ENCODE data around the gene SLC35D3.

SLC35D3 gene

DNA sequence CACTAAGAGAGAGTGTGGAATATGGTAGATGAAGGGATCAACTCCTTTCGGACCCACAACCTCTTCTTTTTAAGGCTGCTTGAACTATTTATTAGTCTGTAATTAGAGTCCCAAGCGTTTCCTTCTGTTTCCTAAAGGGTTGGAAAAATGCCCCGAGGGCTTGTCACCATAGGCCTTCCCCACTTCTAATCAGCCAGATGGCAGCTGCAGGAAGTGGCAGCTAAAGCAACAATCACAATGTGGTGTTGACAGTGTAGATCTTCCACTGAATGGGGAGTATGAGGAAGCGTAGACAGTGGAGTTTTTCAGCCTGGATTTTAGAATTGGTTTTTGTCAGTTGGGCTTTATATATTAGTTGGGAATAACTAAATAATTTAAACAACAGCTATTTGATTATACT, 40.6 kb downstream of the SLC35D3 start:
- no peak for DNase-seq (ENCODE audit: low read depth)
- H3K4me3 ChIP-seq (ENCODE audit: control insufficient read depth, low read depth, low read length) = no peak overlapping the region
- TF ChIP-seq, protein P1, sequence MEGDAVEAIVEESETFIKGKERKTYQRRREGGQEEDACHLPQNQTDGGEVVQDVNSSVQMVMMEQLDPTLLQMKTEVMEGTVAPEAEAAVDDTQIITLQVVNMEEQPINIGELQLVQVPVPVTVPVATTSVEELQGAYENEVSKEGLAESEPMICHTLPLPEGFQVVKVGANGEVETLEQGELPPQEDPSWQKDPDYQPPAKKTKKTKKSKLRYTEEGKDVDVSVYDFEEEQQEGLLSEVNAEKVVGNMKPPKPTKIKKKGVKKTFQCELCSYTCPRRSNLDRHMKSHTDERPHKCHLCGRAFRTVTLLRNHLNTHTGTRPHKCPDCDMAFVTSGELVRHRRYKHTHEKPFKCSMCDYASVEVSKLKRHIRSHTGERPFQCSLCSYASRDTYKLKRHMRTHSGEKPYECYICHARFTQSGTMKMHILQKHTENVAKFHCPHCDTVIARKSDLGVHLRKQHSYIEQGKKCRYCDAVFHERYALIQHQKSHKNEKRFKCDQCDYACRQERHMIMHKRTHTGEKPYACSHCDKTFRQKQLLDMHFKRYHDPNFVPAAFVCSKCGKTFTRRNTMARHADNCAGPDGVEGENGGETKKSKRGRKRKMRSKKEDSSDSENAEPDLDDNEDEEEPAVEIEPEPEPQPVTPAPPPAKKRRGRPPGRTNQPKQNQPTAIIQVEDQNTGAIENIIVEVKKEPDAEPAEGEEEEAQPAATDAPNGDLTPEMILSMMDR (IDR thresholded peaks at IDR 0.05; ENCODE audit: control insufficient read depth, insufficient read depth, low read depth, low read length, missing control alignments) = no peak

DNA sequence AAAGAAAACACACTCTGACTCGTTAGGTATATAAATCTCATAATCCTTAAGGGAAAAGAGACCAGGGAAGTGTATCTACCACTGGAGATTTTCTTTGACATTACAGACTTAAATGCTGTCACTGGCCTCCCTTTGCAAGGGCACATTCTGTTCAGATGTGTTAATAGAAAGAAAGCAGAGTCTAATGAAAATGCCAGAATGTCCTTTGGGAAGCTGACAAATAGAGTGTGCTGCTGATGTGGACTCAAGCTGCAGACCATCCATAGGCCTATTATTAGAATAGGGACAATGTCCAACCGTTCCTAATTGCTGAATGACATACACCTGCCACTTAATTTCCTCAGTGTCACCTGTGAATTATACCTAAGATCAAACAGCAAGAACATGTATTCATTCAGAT, 41.2 kb downstream of the SLC35D3 start:
- no peak for DNase-seq (ENCODE audit: low read depth)
- TF ChIP-seq, protein P1 (IDR thresholded peaks at IDR 0.05; ENCODE audit: control insufficient read depth, insufficient read depth, low read depth, low read length, missing control alignments) = no peak
- no peak overlapping the region for H3K4me3 ChIP-seq (ENCODE audit: control insufficient read depth, low read depth, low read length)

- H3K4me3 ChIP-seq (ENCODE audit: control insufficient read depth, low read depth, low read length) = no peak overlapping the region
- no peak for DNase-seq (ENCODE audit: low read depth)
- TF ChIP-seq, protein P1 (IDR thresholded peaks at IDR 0.05; ENCODE audit: control insufficient read depth, insufficient read depth, low read depth, low read length, missing control alignments) = no peak
Measured at GRCh38 chr6:136964398-136964797, 42.3 kb downstream of the SLC35D3 start.

DNA sequence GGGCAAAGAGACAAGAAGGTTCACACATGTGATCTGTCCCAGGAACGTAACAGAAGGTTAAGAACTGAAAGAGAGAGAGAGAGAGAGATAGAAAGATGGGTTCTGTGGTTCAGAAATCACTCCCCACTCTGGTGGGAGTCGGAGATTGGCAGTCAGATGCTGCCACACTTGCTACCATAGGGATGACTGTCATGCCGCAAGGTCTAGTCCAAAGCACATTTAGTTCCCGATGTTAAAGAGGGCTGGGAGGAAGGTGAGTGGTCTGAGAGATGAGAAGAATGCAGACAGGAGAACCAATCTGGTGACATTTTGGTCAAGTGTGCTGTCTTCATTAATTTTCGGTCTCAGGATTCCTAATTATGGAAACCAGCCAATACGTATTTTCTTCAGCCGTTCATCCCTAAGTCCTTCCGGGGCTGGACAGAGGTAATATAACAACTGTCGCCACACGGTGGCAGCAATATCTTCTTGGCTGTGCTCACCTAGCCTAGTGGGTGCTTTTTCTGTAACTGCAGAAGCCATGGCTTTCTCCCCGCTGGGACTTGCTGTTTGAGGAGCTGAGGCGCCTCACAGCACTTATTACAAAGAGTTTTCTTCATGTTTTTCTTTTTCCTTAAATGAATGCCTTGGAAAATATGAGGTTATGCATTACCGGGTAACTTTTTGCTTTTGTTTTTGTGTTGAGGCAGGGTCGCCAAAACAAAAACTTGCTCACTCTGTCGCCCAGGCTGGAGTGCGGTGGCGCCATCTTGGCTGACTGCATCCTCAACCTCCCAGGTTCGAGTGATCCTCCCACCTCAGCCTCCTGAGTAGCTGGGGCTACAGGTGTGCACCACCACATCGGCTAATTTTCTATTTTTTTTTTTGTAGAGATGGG, 46.0 kb downstream of the SLC35D3 start:
- DNase-seq (ENCODE audit: low read depth) = peak; percentile 31
- TF ChIP-seq, protein P1 (IDR thresholded peaks at IDR 0.05; ENCODE audit: control insufficient read depth, insufficient read depth, low read depth, low read length, missing control alignments) = peak; percentile 63
- no peak overlapping the region for H3K4me3 ChIP-seq (ENCODE audit: control insufficient read depth, low read depth, low read length)

DNA sequence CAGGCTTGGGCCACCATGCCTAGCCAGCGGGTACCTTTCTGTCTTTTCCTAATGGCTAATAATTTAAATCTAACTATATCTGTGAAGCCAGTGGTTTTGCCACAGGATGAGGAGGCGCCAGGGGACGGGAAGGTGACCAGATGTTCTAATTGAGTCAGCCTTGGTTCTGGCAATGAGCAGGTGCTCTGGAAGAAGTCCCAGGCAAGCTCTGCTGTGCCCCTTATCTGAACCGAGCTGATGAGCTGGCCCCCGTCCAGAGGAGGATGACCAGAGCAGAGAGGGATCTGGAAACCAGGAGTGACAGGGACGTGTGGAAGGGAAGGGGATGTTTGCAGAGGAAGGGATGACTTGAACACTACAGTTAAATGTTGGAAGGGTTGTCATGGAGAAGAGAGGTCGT, 46.7 kb downstream of the SLC35D3 start:
- no peak overlapping the region for H3K4me3 ChIP-seq (ENCODE audit: control insufficient read depth, low read depth, low read length)
- no peak for DNase-seq (ENCODE audit: low read depth)
- TF ChIP-seq, protein P1 (IDR thresholded peaks at IDR 0.05; ENCODE audit: control insufficient read depth, insufficient read depth, low read depth, low read length, missing control alignments) = no peak

GRCh38 chr6:136969433-136969832, 47.3 kb downstream of the SLC35D3 start:
- no peak for DNase-seq (ENCODE audit: low read depth)
- no peak overlapping the region for H3K4me3 ChIP-seq (ENCODE audit: control insufficient read depth, low read depth, low read length)
- TF ChIP-seq, protein P1 (IDR thresholded peaks at IDR 0.05; ENCODE audit: control insufficient read depth, insufficient read depth, low read depth, low read length, missing control alignments) = no peak
